22Rv1 (cell line): ENCODE results near the gene FAM81A.

Experiments used
- ZFX ChIP-seq: fragments of 450-650 bp; IDR thresholded peaks from 2 replicates; pipeline ENCODE4 v1.6.1; 2017; ENCODE audit warnings: antibody characterized with exemption, borderline replicate concordance
- TF ChIP-seq, protein P1 (sequence below): fragments of 450-650 bp; IDR thresholded peaks from 2 replicates; pipeline ENCODE4 v1.5.1; 2017; ENCODE audit warnings: mild to moderate bottlenecking

DNA sequence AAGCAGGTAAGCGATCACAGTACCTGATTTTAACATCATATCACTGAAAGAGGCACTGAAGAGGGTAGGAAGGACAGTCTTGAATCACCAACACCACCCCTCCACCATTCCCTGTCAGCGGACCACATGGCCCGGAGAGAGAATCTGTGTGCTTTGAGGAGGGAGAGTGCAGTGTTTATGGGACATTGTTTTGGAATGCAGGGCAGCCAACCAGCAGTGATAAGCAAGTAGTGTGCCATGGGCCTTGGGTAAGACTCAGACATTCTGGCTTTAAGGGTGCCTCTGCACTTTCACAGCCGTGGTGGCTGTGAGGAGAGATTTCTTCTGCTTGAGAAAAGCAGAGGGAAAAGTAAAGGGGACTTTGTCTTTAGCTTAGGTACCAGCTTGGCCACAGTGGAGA, 46.4 kb downstream of the FAM81A start:
- TF ChIP-seq, protein P1, sequence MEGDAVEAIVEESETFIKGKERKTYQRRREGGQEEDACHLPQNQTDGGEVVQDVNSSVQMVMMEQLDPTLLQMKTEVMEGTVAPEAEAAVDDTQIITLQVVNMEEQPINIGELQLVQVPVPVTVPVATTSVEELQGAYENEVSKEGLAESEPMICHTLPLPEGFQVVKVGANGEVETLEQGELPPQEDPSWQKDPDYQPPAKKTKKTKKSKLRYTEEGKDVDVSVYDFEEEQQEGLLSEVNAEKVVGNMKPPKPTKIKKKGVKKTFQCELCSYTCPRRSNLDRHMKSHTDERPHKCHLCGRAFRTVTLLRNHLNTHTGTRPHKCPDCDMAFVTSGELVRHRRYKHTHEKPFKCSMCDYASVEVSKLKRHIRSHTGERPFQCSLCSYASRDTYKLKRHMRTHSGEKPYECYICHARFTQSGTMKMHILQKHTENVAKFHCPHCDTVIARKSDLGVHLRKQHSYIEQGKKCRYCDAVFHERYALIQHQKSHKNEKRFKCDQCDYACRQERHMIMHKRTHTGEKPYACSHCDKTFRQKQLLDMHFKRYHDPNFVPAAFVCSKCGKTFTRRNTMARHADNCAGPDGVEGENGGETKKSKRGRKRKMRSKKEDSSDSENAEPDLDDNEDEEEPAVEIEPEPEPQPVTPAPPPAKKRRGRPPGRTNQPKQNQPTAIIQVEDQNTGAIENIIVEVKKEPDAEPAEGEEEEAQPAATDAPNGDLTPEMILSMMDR = no peak
- TF ChIP-seq ZFX = no peak
